ENCODE measurements around the gene PDX1.

- TF ChIP-seq, protein P1, sequence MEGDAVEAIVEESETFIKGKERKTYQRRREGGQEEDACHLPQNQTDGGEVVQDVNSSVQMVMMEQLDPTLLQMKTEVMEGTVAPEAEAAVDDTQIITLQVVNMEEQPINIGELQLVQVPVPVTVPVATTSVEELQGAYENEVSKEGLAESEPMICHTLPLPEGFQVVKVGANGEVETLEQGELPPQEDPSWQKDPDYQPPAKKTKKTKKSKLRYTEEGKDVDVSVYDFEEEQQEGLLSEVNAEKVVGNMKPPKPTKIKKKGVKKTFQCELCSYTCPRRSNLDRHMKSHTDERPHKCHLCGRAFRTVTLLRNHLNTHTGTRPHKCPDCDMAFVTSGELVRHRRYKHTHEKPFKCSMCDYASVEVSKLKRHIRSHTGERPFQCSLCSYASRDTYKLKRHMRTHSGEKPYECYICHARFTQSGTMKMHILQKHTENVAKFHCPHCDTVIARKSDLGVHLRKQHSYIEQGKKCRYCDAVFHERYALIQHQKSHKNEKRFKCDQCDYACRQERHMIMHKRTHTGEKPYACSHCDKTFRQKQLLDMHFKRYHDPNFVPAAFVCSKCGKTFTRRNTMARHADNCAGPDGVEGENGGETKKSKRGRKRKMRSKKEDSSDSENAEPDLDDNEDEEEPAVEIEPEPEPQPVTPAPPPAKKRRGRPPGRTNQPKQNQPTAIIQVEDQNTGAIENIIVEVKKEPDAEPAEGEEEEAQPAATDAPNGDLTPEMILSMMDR (IDR thresholded peaks at IDR 0.05): peak; percentile 86 to 88 (median 88)
- TF ChIP-seq POLR2A (IDR thresholded peaks at IDR 0.05): no peak
Observed at GRCh38 chr13:27953676-27954405, 34.0 kb downstream of the PDX1 start.

All from testis (tissue), 2 donors.